ENCODE results near the gene ARL16. TPM values are rescaled to one million over a fixed set of nuclear protein-coding genes. Genes with fewer than 3 reads are reported as not detected.

The ARL16 gene
- total RNA-seq, 1 experiment from 2014 or later: 46.7 TPM

DNA sequence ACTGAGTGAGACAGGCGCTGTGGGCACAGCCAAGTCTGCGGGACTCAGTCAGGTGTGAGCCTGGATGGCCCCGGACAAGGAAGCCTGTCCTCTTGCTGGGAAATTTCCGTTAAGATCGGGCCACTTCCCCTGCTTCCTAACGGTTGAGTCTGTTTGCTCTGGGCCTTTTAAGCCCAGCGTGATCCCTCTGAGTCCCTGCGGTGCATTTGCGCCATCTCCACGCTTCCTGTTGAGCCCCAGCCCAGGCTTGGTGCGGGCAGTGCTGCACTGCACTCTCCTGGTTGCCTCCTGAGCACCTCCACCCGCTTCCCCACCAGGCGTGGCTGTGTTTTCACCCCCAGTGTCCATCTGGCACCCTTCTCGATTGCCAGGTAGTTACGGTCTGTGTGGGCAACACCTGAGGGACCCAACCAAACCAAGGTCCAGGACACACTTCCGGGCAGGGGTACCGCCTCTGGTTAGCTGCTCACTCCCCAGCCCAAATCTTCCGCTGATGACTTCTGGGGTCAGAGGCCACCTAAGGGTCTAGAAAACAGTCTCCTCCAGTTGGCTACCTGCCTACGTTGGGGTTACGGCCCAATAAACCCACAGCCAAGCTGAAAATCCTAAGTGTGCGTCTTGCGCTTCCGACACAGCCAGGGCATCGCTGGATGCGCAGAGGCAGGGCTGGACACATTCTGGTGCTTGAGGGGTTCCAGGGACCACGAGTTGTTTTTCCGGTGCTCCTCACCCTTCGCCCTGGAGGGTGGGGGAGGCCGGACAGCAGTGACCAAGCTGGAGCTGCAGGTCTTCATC lies 27.1 kb upstream of the ARL16 start (continued):
- TF ChIP-seq ARID4B (CRISPR knock-in tag; IDR thresholded peaks at IDR 0.05; ENCODE audit: borderline replicate concordance) (peak; percentile 50; the same call in 1 of the 2 replicates), ESRRA (CRISPR knock-in tag; IDR thresholded peaks at IDR 0.05; ENCODE audit: borderline replicate concordance) (peak; percentile 66; the same call in 1 of the 2 replicates), ATF1 (CRISPR knock-in tag; IDR thresholded peaks at IDR 0.05) (peak; percentile 75; the same call in 1 of the 2 replicates), GRHL2 (CRISPR knock-in tag; IDR thresholded peaks at IDR 0.05; ENCODE audit: insufficient replicate concordance, severe bottlenecking) (no peak), CREM (CRISPR knock-in tag; IDR thresholded peaks at IDR 0.05) (peak; percentile 26; the same call in 1 of the 2 replicates), TEAD4 (CRISPR knock-in tag; IDR thresholded peaks at IDR 0.05) (no peak), ZNF416 (CRISPR knock-in tag; IDR thresholded peaks at IDR 0.05) (peak; percentile 6; the same call in 1 of the 2 replicates), NFE2L1 (CRISPR knock-in tag; IDR thresholded peaks at IDR 0.05) (peak; percentile 84)

GRCh38 chr17:81708739-81709185 lies 25.2 kb upstream of the ARL16 start:
- no peak for ATAC-seq
- POLR2A ChIA-PET: no interaction called here
- CTCF ChIA-PET: interaction anchor here (2.0 kb wide), 1 partner anchor 25 kb away, joined by 5 read pairs; the partner anchor contains the start of genes ARL16 and HGS
- peaks cover 24% of the 10 kb centered on the region for H3K36me3 Mint-ChIP-seq
- peak overlapping the region; percentile 89 for H3K27ac Mint-ChIP-seq
- no peaks in the 10 kb centered on the region for H3K9me3 Mint-ChIP-seq
- peaks cover 2% of the 10 kb centered on the region; the same call in 1 of the 2 replicates for H3K27me3 Mint-ChIP-seq (ENCODE audit: low read depth)
- no peak for DNase-seq (ENCODE audit: low spot score)
- H3K4me3 Mint-ChIP-seq: no peak overlapping the region
- no peak for TF ChIP-seq SP1 (CRISPR knock-in tag; conservative IDR thresholded peaks at IDR 0.05)
- no peak for TF ChIP-seq CREB1 (CRISPR knock-in tag; IDR thresholded peaks at IDR 0.05)
- no peak for TF ChIP-seq ZBTB43 (CRISPR knock-in tag; IDR thresholded peaks at IDR 0.05)
- TF ChIP-seq EMX1 (CRISPR knock-in tag; IDR thresholded peaks at IDR 0.05): no peak
- TF ChIP-seq ATF1 (CRISPR knock-in tag; IDR thresholded peaks at IDR 0.05): no peak
- no peak for TF ChIP-seq E2F1 (CRISPR knock-in tag; IDR thresholded peaks at IDR 0.05)
- no peak for TF ChIP-seq HMGXB4 (CRISPR knock-in tag; IDR thresholded peaks at IDR 0.05)
- TF ChIP-seq TCF7 (CRISPR knock-in tag; IDR thresholded peaks at IDR 0.05; ENCODE audit: low read depth): no peak
- TF ChIP-seq ETV6 (CRISPR knock-in tag; IDR thresholded peaks at IDR 0.05): no peak
- TF ChIP-seq MYBL2 (CRISPR knock-in tag; IDR thresholded peaks at IDR 0.05): no peak
- no peak for TF ChIP-seq MXD4 (CRISPR knock-in tag; IDR thresholded peaks at IDR 0.05; ENCODE audit: borderline replicate concordance)
- no peak for TF ChIP-seq FOXP1 (CRISPR knock-in tag; IDR thresholded peaks at IDR 0.05; ENCODE audit: borderline replicate concordance)
- no peak for TF ChIP-seq AFF4 (CRISPR knock-in tag; IDR thresholded peaks at IDR 0.05; ENCODE audit: borderline replicate concordance)
- no peak for TF ChIP-seq E2F4 (CRISPR knock-in tag; IDR thresholded peaks at IDR 0.05; ENCODE audit: borderline replicate concordance, low read depth)
- peaks cover 29% of the 10 kb centered on the region for H3K4me1 Mint-ChIP-seq
